ENCODE results near the gene DBP.

DBP gene

DNA sequence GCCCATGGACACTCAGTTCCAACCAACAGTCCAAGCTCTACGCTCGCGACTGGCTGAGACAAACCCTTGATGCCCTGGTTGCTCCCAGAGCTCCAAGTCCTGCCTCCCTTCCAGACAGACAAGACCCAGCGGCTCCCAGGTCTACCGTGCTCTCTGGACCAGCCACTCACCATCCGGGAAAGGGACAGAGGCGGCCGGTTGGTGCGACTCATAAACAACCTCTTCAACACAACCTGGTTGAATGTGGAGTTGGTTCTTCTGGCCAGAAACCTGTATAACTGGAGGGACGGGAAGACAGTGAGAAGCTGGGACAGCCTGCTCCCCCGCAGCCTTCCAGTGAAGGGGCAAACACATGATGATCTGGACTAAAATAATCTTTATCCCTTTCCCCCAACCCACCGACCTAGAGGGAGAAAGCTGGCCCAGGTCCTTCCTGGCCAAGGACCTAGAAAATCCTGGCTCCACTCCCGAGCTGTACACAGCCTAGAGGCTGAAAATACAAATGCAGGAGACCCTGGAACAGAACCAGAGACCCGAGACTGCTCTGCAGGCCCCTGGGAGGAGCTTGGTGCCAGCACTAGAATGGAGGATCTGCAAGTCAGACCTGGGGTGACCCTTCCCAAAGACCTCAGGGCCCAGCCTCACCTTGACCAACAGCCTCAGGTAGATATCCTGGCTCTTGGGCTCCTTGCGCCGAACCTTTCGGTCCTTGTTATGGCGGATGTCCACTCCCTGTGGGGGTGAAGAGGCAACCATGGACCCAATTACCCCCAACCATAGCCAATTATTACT lies 19.8 kb downstream of the DBP start:
- TF ChIP-seq, protein P1, sequence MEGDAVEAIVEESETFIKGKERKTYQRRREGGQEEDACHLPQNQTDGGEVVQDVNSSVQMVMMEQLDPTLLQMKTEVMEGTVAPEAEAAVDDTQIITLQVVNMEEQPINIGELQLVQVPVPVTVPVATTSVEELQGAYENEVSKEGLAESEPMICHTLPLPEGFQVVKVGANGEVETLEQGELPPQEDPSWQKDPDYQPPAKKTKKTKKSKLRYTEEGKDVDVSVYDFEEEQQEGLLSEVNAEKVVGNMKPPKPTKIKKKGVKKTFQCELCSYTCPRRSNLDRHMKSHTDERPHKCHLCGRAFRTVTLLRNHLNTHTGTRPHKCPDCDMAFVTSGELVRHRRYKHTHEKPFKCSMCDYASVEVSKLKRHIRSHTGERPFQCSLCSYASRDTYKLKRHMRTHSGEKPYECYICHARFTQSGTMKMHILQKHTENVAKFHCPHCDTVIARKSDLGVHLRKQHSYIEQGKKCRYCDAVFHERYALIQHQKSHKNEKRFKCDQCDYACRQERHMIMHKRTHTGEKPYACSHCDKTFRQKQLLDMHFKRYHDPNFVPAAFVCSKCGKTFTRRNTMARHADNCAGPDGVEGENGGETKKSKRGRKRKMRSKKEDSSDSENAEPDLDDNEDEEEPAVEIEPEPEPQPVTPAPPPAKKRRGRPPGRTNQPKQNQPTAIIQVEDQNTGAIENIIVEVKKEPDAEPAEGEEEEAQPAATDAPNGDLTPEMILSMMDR (IDR thresholded peaks at IDR 0.05; ENCODE audit: insufficient read depth, low read length, poor library complexity, severe bottlenecking): no peak
- no peak for TF ChIP-seq EZH2phosphoT487 (conservative IDR thresholded peaks at IDR 0.05; ENCODE audit: low read length)
- Histone ChIP-seq H3K9me3 (ENCODE audit: insufficient read depth, low read length) (no peaks in the 10 kb centered on the region), H3K9ac (ENCODE audit: low read length) (peak overlapping the region; percentile 92), H2AFZ (ENCODE audit: low read depth, low read length, severe bottlenecking) (no peak overlapping the region), H3K36me3 (ENCODE audit: low read length) (peaks cover 16% of the 10 kb centered on the region), H3K79me2 (ENCODE audit: insufficient read depth, low read length) (peaks cover 39% of the 10 kb centered on the region), H3F3A (ENCODE audit: insufficient read depth) (peaks cover 20% of the 10 kb centered on the region), H3K4me3 (ENCODE audit: insufficient read depth, low read length, poor library complexity, severe bottlenecking) (peak overlapping the region; percentile 79), H3K9me2 (replicated peaks; ENCODE audit: insufficient read depth, low read length) (no peaks in the 10 kb centered on the region), H3K27ac (ENCODE audit: low read depth, low read length) (peak overlapping the region; percentile 69; the same call in 1 of the 2 replicates), H3K27me3 (ENCODE audit: low read length) (no peaks in the 10 kb centered on the region), H4K20me1 (ENCODE audit: low read depth, low read length) (peaks cover 14% of the 10 kb centered on the region), H3K4me2 (ENCODE audit: low read depth, low read length, poor library complexity, severe bottlenecking) (peak overlapping the region; percentile 87)

- Histone ChIP-seq H2AFZ (ENCODE audit: low read depth, low read length, severe bottlenecking) (no peak overlapping the region), H4K20me1 (ENCODE audit: low read depth, low read length) (peaks cover 14% of the 10 kb centered on the region), H3K4me2 (ENCODE audit: low read depth, low read length, poor library complexity, severe bottlenecking) (peak overlapping the region; percentile 87), H3K79me2 (ENCODE audit: insufficient read depth, low read length) (peaks cover 39% of the 10 kb centered on the region), H3F3A (ENCODE audit: insufficient read depth) (peaks cover 20% of the 10 kb centered on the region), H3K9ac (ENCODE audit: low read length) (peak overlapping the region; percentile 92), H3K27ac (ENCODE audit: low read depth, low read length) (no peak overlapping the region), H3K9me2 (replicated peaks; ENCODE audit: insufficient read depth, low read length) (no peaks in the 10 kb centered on the region), H3K36me3 (ENCODE audit: low read length) (peaks cover 16% of the 10 kb centered on the region), H3K27me3 (ENCODE audit: low read length) (no peaks in the 10 kb centered on the region), H3K4me3 (ENCODE audit: insufficient read depth, low read length, poor library complexity, severe bottlenecking) (peak overlapping the region; percentile 79), H3K9me3 (ENCODE audit: insufficient read depth, low read length) (no peaks in the 10 kb centered on the region)
- no peak for TF ChIP-seq EZH2phosphoT487 (conservative IDR thresholded peaks at IDR 0.05; ENCODE audit: low read length)
- TF ChIP-seq, protein P1 (IDR thresholded peaks at IDR 0.05; ENCODE audit: insufficient read depth, low read length, poor library complexity, severe bottlenecking): no peak
These were observed 20.6 kb downstream of the DBP start for GRCh38 chr19:48616491-48617056.

DNA sequence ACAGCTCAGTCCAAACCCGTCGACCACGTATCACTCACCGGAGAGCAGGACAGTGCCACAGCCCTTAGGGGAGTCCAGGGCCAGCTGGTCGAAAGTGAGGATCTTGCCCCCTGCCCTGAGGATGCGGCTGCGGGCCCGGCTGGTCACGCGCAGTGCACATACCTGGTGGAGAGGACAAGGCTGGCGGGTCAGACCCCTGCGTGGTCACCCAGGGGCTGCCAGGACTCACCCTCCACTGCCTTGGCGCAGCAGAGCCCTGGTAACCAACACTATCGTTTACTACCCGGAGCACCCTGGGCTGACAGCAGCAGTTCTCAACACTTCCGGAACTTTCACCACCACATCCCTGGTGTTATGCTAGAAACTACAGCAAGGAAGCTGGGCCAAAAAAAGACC lies 21.1 kb downstream of the DBP start:
- Histone ChIP-seq H4K20me1 (ENCODE audit: low read depth, low read length) (peaks cover 14% of the 10 kb centered on the region), H3K9me2 (replicated peaks; ENCODE audit: insufficient read depth, low read length) (no peaks in the 10 kb centered on the region), H3K36me3 (ENCODE audit: low read length) (peaks cover 16% of the 10 kb centered on the region), H3K4me3 (ENCODE audit: insufficient read depth, low read length, poor library complexity, severe bottlenecking) (no peak overlapping the region), H3K27me3 (ENCODE audit: low read length) (no peaks in the 10 kb centered on the region), H3K79me2 (ENCODE audit: insufficient read depth, low read length) (peaks cover 39% of the 10 kb centered on the region), H3F3A (ENCODE audit: insufficient read depth) (peaks cover 20% of the 10 kb centered on the region), H3K4me2 (ENCODE audit: low read depth, low read length, poor library complexity, severe bottlenecking) (no peak overlapping the region), H2AFZ (ENCODE audit: low read depth, low read length, severe bottlenecking) (no peak overlapping the region), H3K9ac (ENCODE audit: low read length) (peak overlapping the region; percentile 92; the same call in 1 of the 2 replicates), H3K9me3 (ENCODE audit: insufficient read depth, low read length) (no peaks in the 10 kb centered on the region), H3K27ac (ENCODE audit: low read depth, low read length) (no peak overlapping the region)
- TF ChIP-seq, protein P1 (IDR thresholded peaks at IDR 0.05; ENCODE audit: insufficient read depth, low read length, poor library complexity, severe bottlenecking): no peak
